A673 (cell line): ENCODE data around the gene RCC2. TPM values are rescaled to one million over a fixed set of nuclear protein-coding genes. Genes with fewer than 3 reads are reported as not detected.
"Not testable (repeated sequence)": the region's sequence is repeated elsewhere in the genome, so short reads cannot be mapped to it uniquely, and the experiment has no call there.

Source experiments
- BruUV-seq: library from RNA; stranded (reverse); fragments of 400-500 nt; replicated peaks from 2 replicates; lab custom pipeline; 2021; lab: Mats Ljungman, UMichigan
- CTCF ChIA-PET: fragments of 300-600 bp; sonication (Branson Sonifier 250); formaldehyde crosslinking; loops from one replicate; lab custom pipeline; 2022; ENCODE audit warnings: antibody characterized with exemption; lab: Charles Lee
- POLR2A ChIA-PET: fragments of 300-600 bp; sonication (Branson Sonifier 250); formaldehyde crosslinking; loops from one replicate; lab custom pipeline; 2022; ENCODE audit warnings: antibody characterized with exemption; ENCODE audit not compliant: low non-redundant PET; lab: Charles Lee
- DNase-seq: peaks from one replicate; pipeline ENCODE4 v3.0.0-alpha.2; 2015; ENCODE audit warnings: low spot score
- H3K27ac ChIP-seq: fragments of 200-600 bp; sonication (generic); 2 replicates; pipeline ENCODE4 v1.5.1; 2016; ENCODE audit warnings: mixed run types, low read depth, mild to moderate bottlenecking, mixed read lengths, antibody characterized with exemption, low read length; ENCODE audit not compliant: poor library complexity, severe bottlenecking
- H3K27me3 ChIP-seq: fragments of 200-600 bp; sonication (generic); replicated peaks from 2 replicates; pipeline ENCODE4 v1.6.1; 2017; ENCODE audit warnings: mixed run types, low read depth, mild to moderate bottlenecking, mixed read lengths, antibody characterized with exemption, low read length; ENCODE audit not compliant: insufficient read depth, poor library complexity
- H3K36me3 ChIP-seq: fragments of 200-600 bp; sonication (generic); 2 replicates; pipeline ENCODE4 v1.6.1; 2016; ENCODE audit warnings: mixed run types, mild to moderate bottlenecking, mixed read lengths, antibody characterized with exemption, low read length; ENCODE audit not compliant: insufficient read depth, poor library complexity, severe bottlenecking
- H3K4me1 ChIP-seq: fragments of 200-600 bp; sonication (generic); 2 replicates; pipeline ENCODE4 v1.6.1; 2017; ENCODE audit warnings: mixed run types, mild to moderate bottlenecking, mixed read lengths, antibody characterized with exemption, low read length; ENCODE audit not compliant: insufficient read depth, poor library complexity, severe bottlenecking
- H3K4me3 ChIP-seq: fragments of 200-600 bp; sonication (generic); 2 replicates; pipeline ENCODE4 v1.5.1; 2016; ENCODE audit warnings: low read depth, mixed run types, mild to moderate bottlenecking, mixed read lengths, low read length; ENCODE audit not compliant: poor library complexity, severe bottlenecking
- H3K9me3 ChIP-seq: fragments of 200-600 bp; sonication (generic); 2 replicates; pipeline ENCODE4 v1.6.1; 2016; ENCODE audit warnings: mixed run types, low read depth, mild to moderate bottlenecking, mixed read lengths, antibody characterized with exemption, low read length; ENCODE audit not compliant: poor library complexity, severe bottlenecking
- CTCF ChIP-seq: fragments of 300-800, 200-600 bp; sonication (generic); conservative IDR thresholded peaks from 2 replicates; pipeline ENCODE4 v1.5.1; 2017; ENCODE audit warnings: low read depth, mild to moderate bottlenecking, antibody characterized with exemption, low read length, moderate library complexity, mixed read lengths
- EZH2 ChIP-seq: fragments of 200-600 bp; sonication (generic); IDR thresholded peaks from 2 replicates; pipeline ENCODE4 v1.6.1; 2017; ENCODE audit warnings: borderline replicate concordance, low read depth, mild to moderate bottlenecking, mixed read lengths, antibody characterized with exemption, low read length; ENCODE audit not compliant: poor library complexity, severe bottlenecking
- intact Hi-C: fragments of 100-400 bp; cut with micrococcal nuclease; formaldehyde crosslinking; loops from one replicate; pipeline ENCODE4 v1.10.0; 2022; ENCODE audit not compliant: unreplicated experiment
- total RNA-seq: library from RNA; stranded (reverse); gene quantifications from 2 replicates; pipeline ENCODE4 v1.2.3, GENCODE V29; 2021

The RCC2 gene
- total RNA-seq, 1 experiment from 2014 or later, result 182 TPM

GRCh38 chr1:17471393-17471792 lies 31.9 kb upstream of the RCC2 start:
- CTCF ChIA-PET, result no interaction called here
- no peaks in the 10 kb centered on the region for H3K4me1 ChIP-seq
- BruUV-seq, result no TSS peak
- TF ChIP-seq CTCF (no peak), EZH2 (no peak)
- intact Hi-C loops, result no loop called here
- H3K27ac ChIP-seq, result no peak overlapping the region
- no peaks in the 10 kb centered on the region for H3K27me3 ChIP-seq
- H3K4me3 ChIP-seq, result no peak overlapping the region
- no peaks in the 10 kb centered on the region for H3K9me3 ChIP-seq
- POLR2A ChIA-PET, result interaction anchor here (0.6 kb wide), 1 partner anchor 1112 kb away, joined by 3 read pairs; no protein-coding TSS in a partner anchor
- no peaks in the 10 kb centered on the region for H3K36me3 ChIP-seq
- DNase-seq, result no peak

DNA sequence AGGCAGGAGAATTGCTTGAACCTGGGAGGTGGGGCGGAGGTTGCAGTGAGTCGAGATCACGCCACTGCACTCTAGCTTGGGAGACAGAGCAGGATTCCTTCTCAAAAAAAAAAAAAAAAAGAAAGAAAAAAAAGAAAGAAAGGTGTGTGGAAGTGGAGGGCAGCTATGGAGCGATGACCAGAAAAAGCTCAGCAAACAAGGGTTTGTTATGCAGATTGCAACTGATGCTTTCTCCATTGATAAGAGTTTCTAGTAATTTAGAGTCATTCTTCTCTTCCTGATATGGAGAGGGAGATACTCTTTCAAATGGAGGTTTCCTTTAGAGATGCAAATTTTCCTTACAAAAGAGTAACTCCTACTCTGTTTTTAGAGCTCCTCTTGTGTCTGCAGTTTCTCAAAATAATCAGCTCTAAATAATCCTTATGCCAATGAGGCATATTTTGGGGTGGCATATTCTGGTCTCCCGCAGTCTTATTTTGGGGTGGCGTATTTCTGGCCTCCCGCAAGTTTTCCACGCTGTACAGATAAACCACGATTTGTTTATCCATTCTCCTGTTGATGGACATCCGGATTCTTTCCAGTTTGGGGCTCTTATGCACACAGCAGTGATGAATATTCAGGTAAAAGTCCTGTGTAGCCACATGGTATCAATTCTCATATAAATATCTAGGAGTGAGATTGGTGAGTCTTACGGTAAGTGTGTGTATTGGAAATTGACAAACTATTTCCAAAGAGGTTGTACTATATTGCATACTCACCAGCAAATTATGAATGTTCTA lies 30.7 kb upstream of the RCC2 start:
- Histone ChIP-seq H3K9me3 (no peaks in the 10 kb centered on the region), H3K36me3 (no peaks in the 10 kb centered on the region), H3K4me1 (no peaks in the 10 kb centered on the region), H3K27me3 (no peaks in the 10 kb centered on the region), H3K27ac (no peak overlapping the region), H3K4me3 (no peak overlapping the region)
- TF ChIP-seq EZH2, result no peak
- no peak for TF ChIP-seq CTCF
- intact Hi-C loops, result no loop called here
- DNase-seq, result no peak
- BruUV-seq, result no TSS peak
- POLR2A ChIA-PET, result no interaction called here
- CTCF ChIA-PET, result no interaction called here

GRCh38 chr1:17468357-17469265 lies 29.1 kb upstream of the RCC2 start:
- intact Hi-C loops, H3K27me3 ChIP-seq, CTCF ChIA-PET, DNase-seq, H3K4me1 ChIP-seq, H3K36me3 ChIP-seq, POLR2A ChIA-PET, H3K27ac ChIP-seq, BruUV-seq, H3K4me3 ChIP-seq, H3K9me3 ChIP-seq: not testable (repeated sequence)
